ENCODE data around the gene JAZF1. TPM values are rescaled to one million over a fixed set of nuclear protein-coding genes. Genes with fewer than 3 reads are reported as not detected.

JAZF1 gene
- polyA plus RNA-seq, 5 donors, result 13.9 to 15.7 (median 15.2) TPM

GRCh38 chr7:28137463-28137862 lies 43.1 kb downstream of the JAZF1 start:
- DNase-seq, result no peak

DNA sequence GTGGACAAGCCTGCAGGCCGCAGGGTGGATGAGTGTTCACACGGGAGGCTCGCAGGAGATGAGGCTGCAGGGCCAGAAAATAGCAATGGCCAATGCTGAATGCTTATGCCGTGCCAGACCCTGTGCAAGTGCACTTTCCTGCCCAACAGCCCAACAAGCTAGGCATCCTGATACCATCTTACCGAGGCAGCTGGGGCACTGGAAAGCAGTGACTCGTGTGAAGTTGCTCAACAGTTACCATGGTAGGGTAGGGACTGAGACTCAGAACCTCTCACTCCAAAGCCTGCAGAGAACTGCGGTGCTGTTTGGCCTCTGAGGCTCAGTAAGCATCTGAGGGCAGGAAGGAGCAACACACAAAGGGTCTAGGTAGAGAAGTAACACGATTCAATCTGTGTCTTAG lies 43.7 kb downstream of the JAZF1 start:
- no peak for DNase-seq

- no peak for DNase-seq
Measured at GRCh38 chr7:28136420-28136819, 44.2 kb downstream of the JAZF1 start.

- no peak for DNase-seq
Measured at GRCh38 chr7:28135760-28136159, 44.8 kb downstream of the JAZF1 start.

GRCh38 chr7:28135315-28135714 lies 45.3 kb downstream of the JAZF1 start:
- DNase-seq, result peak in 1 of 2 donors; percentile 26

- DNase-seq, result no peak
Measured at GRCh38 chr7:28133872-28134271, 46.7 kb downstream of the JAZF1 start.

DNA sequence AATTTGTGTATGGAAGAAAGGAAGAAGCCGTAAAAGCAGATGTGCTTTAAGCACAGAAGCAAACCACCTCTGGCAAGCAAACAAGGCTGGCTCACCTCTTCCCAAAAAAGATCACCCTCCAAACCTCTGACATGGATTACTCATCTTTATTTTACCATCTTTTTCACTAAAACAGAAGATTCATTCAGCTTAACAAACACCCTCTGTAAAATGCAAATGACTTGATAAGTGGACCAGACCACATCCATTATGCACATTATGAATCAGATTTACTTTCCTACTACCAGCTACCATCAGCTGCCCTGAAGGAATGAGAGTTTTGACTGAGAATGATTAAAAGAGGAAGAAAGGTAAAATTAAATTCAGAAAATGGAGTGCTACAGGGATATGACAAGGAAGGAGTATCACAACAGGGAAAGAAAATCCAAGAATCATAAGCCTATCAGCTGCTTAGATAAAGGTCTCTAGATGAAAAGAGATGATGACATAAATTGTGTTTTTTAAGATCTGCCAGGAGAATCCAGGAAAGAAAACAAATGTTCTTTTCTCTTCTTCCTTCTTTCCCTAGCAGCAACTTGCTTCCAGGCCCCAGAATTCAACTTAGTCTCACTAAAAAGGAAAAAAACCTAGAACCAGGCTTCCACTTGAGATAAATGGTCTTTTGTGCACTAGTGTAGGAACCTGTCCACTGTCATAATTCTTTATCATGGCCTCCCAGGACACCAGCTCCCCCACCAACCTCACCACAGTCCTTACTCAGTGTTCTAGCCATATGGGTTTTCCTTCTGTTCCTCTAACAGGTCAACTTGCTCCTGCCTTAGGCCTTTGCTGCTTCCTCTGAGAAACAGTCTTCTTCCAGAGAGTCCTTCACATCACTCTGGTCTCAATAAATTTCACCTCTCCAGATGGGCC lies 47.4 kb downstream of the JAZF1 start:
- DNase-seq, result no peak

DNA sequence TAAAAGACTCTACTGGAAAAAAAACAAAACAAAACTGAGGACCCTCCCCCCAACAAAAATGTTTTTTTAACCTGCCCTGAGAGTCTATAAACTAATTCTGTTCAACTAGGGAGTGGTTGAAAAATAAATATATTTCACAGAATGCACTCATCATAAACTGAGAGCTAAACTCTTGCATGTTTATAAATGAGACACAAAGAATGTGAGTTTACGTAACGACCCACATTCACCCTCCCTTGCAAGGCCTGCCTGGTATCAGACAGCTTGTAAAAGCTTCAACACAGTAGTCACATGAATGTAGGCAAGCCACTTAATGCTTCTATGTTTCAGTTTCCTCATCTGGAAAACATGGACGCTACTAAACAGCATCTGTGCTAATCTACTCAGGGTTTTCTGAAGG lies 50.3 kb downstream of the JAZF1 start:
- no peak for DNase-seq

DNA sequence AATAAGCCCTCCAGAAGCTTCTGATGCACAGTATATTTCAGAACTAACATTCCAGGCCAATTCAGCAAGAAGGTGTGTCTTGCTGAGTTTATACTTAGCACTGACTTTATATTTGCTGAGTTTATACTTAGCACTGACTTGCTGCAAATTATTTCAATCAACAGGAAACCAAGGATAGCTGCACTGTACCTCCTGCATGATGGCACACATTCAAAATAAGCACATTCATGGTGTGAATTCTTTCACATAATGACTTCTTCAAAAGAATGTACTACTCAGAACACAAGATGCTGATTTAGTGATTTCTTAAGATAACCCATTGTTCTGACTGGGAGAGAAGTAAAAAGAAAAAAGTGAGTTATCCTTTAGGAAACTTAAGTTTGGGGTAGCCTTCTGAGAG lies 52.0 kb downstream of the JAZF1 start:
- no peak for DNase-seq

DNA sequence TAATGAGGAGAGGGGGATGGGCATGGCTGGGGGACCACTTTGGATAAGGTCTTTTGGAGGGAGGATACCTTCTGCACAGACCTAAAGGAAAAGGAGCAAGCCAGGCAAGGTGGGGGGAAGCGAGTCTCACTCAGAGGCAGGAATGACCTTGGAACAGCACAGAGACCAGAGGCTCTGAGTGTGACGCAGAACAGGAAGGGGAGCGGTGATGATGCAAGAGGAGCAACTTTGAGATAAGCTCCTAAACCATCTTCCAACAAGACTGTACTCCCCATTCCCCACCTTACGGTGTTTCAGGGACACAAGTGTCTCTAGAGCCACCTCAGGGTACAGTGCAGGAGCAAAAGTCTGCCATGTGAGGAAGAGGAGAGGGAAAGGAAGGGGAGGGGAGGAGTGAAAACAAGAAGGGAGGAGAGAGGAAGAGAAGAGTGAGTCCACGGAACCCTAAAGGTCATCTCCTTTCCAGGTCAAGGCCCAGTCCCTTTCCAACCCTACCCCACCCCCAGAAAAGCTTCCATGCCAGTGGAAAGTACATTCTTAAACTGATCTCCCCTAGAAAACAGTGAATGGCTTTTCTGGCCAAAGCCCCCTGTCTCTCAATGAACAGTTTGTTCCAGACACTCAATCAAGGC lies 54.1 kb downstream of the JAZF1 start:
- DNase-seq, result no peak

GRCh38 chr7:28125431-28126409 lies 54.9 kb downstream of the JAZF1 start:
- no peak for DNase-seq

DNA sequence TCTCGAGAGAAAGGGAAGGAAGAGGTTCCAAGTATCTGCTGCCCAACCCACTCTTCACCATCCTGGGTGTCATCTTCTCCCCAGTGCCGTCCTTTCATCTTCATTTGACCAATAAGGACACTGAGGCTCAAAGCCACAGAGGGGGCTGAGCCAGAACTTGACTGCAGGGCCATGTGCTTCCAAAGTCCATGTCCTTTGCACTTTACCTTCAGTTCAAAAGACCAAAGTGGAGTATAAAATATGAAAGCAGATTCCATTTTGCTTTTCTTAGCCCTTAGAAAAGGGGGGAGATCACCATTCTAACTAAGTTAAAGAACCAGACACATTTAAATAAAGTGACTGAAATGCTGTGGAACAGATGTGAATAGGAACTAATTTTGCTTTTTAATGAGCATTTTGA lies 56.2 kb downstream of the JAZF1 start:
- no peak for DNase-seq

DNA sequence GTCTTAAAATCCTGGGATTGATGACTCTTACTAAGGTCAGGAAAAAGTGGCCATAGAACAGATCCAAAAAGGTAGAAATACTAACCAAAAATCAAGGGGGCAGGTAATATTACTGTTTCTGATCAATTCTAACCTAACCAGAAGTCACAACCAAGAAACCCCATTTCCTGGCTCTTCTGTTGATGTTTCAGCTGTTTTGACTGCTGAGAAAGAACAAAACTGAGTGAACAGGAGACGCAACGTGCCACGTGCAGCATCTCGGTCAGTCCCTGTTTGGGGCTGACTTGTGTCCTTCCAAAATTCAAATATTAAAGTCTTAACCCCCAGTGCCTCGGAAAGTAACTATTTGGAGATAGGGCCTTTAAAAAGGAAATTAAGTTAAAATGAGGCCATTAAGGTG lies 56.8 kb downstream of the JAZF1 start:
- DNase-seq, result no peak

DNA sequence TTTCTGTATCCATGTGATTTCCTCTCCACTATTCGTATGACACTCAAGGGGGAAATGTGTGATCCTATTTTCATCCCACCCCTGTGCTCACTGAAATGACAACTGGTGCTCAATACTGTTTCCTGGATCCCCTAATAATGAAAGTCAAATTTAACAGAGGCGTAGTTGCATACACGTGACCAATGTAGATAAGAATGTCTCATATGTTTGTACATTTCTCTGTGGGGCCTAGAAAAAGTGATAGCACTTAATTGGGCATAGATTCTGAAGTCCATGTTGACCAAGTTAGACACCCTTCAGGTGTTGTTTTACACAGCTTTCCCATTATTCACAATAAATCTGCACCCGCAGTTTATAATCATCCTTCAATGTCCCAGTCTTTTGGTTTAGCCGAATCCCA lies 59.1 kb downstream of the JAZF1 start:
- DNase-seq, result no peak

DNA sequence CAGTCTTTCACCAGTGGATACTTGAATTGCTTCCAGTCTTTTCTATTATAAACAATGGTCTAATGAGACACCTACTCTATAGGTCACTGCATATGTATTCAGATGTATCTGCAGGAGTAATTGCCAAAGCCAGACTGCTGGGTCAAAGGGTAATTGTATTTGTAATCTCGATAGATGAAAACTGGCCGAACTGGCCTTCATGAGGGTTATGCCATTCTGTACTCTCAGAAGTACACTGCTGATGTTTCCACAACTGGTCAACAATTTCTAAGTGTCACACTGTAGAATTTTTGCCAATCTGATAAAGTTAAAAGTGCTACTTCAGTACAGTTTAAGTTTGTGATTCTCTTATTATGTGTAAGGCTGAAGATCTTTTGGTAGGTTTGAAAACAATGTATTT lies 64.6 kb downstream of the JAZF1 start:
- no peak for DNase-seq

- DNase-seq, result no peak
Measured at GRCh38 chr7:28115261-28115660, 65.3 kb downstream of the JAZF1 start.

- DNase-seq, result no peak
Measured at GRCh38 chr7:28114056-28114455, 66.5 kb downstream of the JAZF1 start.

DNA sequence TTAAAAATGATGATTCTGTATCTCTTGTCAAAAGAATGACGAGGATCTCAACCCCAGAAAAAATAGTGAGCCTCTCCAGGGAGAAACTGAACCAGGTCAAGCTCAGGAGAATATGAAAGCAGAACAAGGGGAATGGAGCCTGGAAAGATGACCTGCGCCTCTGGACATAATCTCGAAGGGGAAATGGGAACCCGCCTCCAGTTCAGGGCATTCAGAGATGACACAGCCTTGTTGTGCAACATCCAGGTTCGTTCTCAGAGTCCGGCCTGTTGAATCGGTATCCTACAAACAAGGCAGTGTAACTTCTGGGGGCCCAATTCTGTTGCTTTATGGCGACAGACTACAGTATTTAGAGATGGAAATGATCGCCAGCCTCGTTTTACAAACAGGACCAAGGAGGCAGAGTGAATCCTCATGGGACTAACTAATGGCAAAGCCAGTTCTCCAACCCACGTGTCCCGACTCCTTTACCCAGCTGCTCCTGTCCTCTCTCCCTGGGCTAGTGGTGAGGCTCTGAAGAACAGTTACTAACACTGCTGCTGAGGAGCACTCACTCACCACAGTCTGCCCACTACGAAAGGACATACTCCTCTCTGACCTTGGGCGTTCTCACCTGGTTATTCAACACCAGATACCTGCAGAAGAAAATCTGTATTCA lies 67.6 kb downstream of the JAZF1 start:
- no peak for DNase-seq

- DNase-seq, result no peak
Measured at GRCh38 chr7:28112467-28112866, 68.1 kb downstream of the JAZF1 start.

GRCh38 chr7:28112012-28112411 lies 68.6 kb downstream of the JAZF1 start:
- DNase-seq, result no peak

- DNase-seq, result no peak
Measured at GRCh38 chr7:28110427-28111012, 70.1 kb downstream of the JAZF1 start.

All from right lung (tissue), 5 donors.